Measurements from ENCODE around the gene MEGF6.

GRCh38 chr1:3563125-3563524 is 48.2 kb downstream of the MEGF6 start:
- TF ChIP-seq POLR2AphosphoS5 (IDR thresholded peaks at IDR 0.05; ENCODE audit: insufficient read depth, low read depth, low read length) (no peak), CTCF (IDR thresholded peaks at IDR 0.05; ENCODE audit: extremely low read depth in 1 of 2, insufficient read depth in 1 of 2, low read depth in 1 of 2, low read length in 2 of 2) (no peak), EZH2 (IDR thresholded peaks at IDR 0.05; ENCODE audit: borderline replicate concordance, low read depth, low read length, severe bottlenecking) (no peak), POLR2A (IDR thresholded peaks at IDR 0.05; ENCODE audit: low read depth, low read length) (no peak)

All from endothelial cell of umbilical vein (primary cell).